ENCODE results near the gene KNOP1.
"Not testable (repeated sequence)": the region's sequence is repeated elsewhere in the genome, so short reads cannot be mapped to it uniquely, and the experiment has no call there.

KNOP1 gene

DNA sequence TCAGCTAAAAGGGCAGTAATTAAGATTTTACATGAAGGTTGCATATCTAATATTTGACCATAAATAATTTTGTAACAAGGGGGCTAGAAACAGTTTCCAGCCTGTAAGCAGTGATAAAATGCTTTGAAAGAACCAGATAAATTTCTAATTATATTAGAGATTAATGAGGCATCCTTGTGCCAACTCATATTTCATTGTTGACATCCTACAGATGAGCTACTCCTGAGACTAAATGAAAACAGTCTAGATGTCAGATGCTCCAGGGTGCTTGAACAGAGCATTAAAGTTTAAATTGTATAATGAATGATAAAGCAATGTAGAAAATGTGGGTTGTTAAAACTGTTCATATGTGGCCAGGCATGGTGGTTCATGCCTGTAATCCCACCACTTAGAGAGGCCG, 23.3 kb upstream of the KNOP1 start:
- DNase-seq (ENCODE audit: low read depth): no peak

DNA sequence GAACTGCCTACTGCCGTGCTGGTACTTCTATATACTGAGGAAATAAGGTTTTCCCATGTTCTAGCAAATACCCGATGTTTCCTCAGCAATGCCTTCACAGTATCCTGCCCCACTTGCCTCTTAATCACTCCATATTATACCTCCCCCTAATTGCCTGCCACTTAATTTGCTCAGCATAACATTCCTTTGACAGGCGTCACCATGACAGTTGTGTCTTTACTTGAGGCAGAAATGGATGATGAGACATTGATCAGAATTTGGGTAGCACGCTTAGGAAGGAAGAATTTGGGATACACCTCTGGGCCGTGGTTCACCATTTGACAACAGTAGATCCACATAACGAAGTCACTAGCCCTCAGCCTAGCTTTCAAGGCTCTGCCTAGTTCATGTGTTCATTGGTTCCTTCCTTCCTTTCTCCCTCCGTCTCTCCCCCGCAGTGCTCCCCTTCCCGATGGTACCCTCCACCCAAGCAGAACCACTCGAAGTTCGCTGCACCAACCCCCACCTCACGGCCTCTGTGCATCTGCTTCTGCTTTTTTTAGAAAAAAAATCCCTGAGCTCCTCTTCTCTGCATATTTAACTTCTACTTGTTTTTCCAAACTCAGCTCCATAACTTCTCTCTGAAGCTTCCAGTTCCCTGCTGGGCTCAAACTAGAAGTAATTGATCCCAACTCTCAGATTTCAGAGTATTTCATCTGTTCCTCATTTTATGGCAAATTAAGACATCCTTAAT, 19.4 kb upstream of the KNOP1 start:
- no peak for DNase-seq (ENCODE audit: low read depth)

DNA sequence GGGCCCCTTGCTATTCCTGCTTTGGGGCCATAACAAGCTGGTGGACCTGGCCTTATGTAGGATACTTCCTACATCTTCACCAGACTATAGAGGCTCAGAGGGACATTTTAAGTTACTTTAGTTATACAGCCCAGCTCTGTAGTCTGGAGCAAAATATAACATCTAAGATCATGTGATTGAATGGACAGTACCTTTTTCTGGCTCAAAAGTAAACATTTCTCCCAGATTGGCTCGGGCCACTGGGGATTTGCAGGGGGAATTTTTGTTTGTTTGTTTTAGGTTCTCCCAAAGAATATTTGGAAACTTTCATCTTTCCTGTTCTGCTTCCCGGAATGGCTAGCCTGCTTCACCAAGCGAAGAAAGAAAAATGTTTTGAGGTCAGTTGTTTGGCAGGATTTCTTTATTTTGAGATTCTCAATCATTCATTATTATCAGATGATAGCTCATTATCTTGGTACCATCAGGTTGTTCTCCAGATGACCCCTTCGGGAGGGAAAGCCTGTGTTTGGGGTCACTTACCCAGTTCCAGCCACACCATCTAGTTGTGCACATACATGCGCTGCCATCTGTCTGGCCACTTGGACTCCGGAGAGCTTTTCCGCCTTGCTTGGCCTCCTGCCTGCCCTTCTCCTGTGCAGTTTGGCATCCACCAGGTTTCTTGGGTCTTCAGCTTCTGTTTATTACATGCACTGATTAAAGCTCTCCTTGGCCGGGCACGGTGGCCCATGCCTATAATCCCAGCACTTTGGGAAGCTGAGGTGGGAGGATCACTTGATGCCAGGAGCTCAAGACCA, 17.2 kb upstream of the KNOP1 start:
- DNase-seq (ENCODE audit: low read depth): no peak

DNA sequence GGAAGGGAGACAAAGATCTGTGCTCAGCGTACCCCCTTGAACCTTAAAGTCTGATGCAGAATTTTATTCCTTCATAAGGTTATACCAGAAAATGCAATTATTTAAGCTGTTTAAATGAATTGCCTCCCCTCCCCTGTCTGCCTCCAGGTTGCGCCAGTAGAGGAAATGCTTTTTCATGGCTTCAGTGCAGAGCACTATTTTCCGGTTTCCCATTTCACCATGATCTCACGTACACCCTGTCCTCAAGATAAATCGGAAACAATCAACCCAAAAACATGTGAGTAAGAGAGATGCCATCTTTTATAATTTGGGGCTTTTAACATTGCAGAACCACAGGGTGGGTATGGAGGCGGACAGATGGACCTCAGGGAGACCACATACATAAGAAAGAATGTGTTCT, 15.5 kb upstream of the KNOP1 start:
- no peak for DNase-seq (ENCODE audit: low read depth)

DNA sequence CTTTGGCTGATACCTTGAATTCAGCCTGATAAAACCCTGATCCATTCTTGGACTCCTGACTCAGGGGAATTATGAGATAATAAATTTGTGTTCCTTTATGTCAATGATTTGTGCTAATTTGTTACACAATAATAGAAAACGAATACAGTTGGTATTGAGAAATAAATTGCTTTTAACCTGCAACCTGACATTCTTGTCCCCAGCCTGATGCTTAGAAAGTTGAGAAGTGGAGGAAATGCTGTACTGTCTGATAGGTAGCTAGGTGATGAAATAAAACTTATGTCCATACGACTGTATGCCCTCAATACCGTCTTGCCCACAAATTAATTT, 10.6 kb upstream of the KNOP1 start:
- no peak for DNase-seq (ENCODE audit: low read depth)

DNA sequence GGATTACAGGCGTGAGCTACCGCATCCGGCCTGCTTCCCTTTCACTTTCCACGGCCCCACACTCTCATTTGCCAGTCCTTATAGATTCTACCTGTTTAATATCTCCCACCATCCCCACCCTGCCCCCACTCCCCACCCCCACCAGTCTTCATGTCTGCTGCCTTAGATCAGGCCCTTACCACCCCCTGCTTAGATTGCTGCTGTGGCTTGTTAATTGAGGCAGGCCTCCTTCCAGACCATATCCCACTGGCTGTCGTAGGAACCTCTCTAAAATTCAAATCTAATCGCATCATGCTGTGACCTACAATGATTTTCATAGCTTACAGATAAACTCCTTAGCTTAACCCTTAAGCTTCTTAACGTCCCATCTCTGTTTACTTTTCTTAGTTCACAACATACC, 5.0 kb upstream of the KNOP1 start:
- DNase-seq (ENCODE audit: low read depth): no peak

DNA sequence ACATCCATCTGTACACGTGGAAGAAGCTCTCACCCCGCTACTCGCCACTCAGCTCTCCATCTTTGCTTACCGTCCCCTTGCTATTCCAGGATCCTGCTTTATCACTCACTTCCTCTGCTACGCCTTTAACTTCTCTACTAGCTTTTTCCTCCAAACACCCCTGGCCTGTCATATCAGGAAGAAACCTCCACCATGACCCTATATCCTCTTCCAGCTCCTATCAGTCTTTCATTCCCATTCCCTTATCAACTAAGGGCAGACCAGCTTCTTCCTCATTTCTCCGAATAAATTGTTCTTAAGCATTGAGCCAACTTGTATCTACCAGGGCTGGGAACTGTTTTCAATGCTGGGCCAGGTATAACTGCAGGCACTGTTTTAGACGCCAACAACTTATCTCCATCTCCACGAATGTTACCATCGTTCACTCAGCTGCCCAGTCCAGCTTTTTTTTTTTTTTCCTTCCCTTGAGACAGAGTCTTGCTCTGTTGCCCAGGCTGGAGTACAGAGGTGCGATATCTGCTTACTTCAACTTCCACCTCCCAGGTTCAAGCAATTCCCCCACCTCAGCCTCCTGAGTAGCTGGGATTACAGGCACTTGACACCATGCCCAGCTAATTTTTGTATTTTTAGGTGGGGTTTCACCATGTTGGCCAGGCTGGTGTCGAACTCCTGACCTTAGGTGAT, 4.4 kb upstream of the KNOP1 start:
- DNase-seq (ENCODE audit: low read depth): no peak

DNA sequence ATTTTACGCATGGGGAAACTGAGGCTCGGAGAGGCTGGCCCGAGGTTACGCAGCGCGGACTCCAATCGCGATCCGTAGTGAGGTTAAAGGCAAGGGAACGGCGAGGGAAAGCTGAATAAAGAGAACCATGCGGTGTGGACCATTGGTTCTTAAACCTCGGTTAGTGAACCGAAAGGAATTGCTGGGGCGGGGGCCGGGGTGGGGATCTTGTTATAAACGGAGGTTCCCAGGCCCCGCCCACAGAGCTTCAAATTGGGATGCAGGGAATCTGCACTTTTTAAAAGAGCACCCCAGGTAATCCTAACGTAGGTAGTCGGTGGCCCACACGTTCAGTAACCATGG, 568 bp upstream of the KNOP1 start:
- no peak for DNase-seq (ENCODE audit: low read depth)

DNA sequence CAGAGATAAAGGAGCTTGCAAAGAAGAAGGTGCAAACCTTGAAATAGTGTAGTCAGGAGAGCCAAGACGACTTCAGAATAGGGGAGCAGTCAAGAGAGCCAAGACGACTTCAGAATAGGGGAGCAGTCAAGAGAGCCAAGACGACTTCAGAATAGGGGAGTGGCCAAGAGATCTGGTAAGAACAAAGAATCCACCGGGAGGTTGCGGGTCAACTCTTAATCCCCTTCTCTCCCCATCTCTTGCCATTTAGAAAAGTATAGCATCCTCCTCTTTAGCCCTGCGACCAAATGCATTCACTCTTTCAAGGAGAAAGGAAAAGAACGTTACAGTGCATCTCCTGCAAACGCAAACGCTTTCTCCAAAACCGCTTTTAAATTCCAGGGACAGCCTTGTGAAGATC, 713 bp downstream of the KNOP1 start:
- DNase-seq (ENCODE audit: low read depth): no peak

DNA sequence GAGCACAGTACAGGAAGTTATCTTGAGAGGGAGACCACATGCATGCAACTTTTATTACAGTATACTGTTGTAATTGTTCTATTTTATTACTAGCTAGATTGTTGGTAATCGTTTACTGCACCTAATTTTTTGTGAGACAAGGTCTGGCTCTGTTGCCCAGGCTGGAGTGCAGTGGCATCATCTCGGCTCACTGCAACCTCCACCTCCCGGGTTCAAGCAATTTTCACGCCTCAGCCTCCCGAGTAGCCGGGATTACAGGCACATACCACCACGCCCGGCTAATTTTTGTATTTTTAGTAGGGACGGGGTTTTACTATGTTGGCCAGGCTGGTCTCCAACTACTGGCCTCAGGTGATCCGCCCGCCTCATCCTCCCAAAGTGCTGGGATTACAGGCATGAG, 1.3 kb downstream of the KNOP1 start:
- not testable (repeated sequence) for DNase-seq (ENCODE audit: low read depth)

DNA sequence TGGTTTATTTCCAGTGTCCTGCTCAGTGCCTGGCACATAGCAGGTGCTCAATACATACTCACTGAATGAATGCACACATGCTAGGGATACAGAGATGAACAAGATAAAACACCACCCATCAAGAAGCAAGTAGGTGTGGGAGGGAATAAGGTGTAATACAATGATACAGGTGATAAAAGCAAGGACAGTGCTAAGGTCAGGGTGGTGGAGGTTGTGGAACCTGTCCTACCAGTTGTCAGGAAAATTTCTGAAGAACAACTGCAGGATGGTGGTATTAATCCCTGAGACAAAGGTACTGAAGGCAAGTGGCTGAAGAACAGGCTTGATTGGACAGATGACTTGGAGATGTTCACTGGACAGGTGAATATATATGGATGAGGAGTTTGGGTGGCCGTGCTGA, 1.8 kb downstream of the KNOP1 start:
- no peak for DNase-seq (ENCODE audit: low read depth)

DNA sequence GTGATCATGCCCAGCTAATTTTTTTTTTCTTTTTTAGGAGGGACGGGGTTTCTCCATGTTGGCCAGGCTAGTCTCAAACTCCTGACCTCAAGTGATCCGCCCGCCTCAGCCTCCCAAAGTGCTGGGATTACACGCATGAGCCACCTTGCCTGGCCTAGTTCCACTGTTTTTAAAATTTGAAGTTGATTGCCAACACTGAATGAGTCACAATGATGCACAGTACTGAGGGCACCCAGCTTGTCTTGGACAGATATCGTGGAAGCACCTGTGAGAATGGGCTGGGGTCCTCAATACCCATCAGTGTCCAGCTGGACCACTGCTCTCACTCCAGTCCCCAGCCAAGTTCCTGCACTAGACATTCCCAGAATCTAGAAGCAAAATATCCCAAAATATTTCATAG, 2.5 kb downstream of the KNOP1 start:
- DNase-seq (ENCODE audit: low read depth): no peak

DNA sequence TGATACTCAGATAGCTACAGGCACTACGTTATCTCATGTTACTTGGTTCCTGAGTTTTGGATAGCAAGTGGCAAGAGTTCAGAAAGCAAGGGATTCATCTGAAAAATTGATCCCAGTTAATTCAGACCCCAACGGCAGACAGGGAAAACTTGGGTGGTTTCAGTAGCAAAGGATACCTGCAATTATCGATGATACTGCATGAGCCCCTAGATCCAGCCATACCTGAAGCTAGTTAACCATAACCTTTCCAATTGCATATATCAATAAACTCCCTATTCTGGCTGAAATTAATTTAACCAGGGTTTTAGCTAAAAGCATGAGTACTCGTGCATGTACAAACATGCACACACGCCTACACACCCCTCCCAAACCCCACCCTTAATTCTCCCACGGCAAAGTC, 4.3 kb downstream of the KNOP1 start:
- DNase-seq (ENCODE audit: low read depth): no peak

DNA sequence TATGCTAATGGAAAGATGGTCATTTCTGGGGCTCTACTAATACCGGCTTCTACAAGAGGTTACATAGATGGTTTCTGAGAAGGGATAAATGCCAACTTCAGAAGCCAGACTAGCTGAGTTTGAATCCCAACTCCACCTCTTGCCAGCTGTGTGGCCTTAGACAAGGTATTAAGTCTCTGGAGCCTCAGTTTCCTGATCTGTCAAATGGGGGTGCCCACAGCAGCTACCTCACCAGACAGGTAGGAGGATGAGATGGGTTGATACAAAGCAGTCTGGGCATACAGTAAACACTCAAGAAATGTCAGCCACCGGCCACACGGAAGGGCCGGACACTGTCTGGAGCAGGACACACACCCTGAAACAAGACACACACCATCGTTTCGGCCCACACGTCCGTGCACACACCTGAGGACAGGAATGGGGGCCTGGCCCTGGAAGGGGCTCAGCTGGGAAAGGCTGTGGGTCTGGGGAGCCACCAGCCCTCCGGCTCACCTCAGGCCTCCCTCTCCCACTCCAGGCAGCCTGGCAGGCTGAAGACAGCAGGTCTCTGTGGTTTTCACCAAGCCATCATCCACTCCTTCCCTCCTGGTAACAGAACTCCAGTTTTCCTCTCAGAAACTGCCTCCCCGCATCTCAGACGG, 5.5 kb downstream of the KNOP1 start:
- DNase-seq (ENCODE audit: low read depth): no peak

DNA sequence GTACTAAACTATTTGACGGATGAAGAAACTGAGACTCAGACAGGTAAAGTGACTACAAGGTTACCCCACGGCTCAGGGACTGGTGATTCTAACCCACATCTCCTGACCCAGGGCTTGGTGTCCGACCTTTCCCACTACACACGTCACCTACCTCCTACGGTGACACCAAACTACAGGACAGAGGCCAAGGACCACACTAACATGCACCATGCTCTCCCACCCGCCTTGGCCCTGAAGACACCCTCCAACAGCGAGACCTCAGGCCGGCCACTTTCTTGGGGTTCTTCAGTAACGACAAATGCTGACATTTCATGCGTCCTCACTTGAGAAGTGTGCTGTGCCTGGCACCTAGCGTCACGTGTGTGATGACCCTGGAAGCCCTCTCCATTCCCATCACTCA, 6.4 kb downstream of the KNOP1 start:
- DNase-seq (ENCODE audit: low read depth): no peak

DNA sequence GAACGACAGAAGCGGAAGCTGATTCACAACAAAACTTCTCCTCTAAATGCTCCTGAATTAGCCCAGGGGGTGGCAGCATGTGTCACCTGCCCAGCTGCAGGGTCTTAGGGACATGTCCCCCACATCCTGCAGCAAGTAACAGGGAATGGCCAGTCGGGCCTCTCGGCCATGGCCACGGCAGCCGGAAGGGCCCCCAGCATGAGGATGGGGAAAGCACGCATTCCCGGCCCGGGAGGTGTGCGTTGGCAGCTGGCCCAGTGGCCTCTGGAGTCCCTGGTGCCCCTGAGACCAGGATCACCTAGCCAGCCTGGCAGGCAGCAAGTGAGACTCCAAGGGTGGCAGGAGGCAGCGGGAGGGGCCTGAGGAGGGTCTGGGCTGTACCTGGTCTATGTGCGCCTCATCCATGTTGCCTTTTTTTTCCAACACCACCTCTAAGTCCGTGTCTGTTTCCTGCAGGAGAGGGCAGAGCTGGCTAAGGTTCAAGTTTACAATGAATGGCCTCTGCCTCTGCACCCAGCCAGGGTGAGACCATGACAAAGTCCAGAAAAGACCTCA, 7.0 kb downstream of the KNOP1 start:
- no peak for DNase-seq (ENCODE audit: low read depth)

DNA sequence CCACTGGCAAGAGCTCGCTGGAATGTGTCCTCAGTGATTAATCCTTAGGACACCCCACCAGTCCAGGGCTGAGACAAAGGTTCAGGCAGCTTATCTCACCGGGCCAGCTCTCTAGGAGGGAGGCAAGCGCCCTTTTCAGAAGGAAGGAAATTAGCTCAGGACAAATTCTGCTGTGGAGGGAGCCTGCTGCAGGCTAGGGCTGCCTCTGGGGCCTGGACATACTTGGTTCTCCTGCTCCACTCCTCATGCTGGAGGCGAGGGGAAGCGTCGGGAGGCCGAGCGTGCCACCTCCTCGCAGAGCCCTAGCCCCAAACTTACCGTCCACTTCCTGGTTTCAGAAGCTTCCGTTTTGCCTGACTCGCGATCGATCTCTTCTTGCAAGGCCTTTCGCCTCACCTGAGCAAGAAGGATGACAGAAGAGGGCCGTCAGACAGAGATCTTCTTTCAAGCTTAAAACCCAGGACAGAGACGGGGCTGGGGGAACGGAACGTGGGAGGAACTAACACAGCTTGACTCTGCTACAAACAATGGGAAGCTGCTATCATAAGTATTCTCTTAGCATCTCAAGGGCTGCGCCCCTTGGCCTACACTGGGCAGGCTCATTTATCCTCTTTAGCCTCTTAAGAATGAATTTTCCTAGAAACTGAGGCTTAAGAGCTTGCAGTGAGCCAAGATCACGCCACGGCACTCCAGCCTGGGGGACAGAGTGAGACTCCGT, 7.7 kb downstream of the KNOP1 start:
- no peak for DNase-seq (ENCODE audit: low read depth)

DNA sequence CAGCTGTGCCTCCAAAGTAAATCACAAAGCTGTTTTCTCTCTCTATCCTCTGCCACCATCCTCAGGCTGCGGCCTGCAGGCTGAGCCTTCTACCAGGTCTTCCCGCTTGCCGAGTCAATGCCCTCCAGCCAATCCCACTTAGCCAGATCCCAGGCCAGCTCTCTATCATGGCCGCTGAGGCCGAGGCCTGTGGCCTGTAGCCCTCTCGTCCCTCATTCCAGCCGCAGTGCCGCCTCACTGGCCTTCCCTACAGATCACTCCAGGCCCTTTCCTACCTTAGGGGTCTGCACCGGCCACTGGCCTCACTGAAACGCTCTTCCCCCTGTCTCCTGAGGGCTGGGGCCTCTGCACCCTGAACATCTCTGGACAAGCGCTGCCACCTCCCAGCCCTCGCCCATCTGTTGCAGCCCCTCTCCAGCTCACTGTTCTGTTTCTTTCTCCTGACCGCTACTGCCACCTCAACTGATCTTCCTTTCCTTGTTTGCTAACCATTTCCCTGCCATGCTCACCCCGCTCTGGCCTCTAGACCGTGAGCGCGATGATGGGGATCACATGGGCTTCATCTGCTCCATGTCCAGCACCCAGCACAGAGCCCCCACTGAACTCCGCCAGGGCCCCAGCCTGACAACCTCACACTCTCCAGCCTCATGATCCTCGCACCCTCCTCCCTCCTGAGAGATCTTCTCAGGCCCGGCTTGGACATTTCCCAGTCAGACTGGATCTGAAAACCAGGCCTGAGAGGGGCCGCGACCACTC, 8.5 kb downstream of the KNOP1 start:
- DNase-seq (ENCODE audit: low read depth): no peak

DNA sequence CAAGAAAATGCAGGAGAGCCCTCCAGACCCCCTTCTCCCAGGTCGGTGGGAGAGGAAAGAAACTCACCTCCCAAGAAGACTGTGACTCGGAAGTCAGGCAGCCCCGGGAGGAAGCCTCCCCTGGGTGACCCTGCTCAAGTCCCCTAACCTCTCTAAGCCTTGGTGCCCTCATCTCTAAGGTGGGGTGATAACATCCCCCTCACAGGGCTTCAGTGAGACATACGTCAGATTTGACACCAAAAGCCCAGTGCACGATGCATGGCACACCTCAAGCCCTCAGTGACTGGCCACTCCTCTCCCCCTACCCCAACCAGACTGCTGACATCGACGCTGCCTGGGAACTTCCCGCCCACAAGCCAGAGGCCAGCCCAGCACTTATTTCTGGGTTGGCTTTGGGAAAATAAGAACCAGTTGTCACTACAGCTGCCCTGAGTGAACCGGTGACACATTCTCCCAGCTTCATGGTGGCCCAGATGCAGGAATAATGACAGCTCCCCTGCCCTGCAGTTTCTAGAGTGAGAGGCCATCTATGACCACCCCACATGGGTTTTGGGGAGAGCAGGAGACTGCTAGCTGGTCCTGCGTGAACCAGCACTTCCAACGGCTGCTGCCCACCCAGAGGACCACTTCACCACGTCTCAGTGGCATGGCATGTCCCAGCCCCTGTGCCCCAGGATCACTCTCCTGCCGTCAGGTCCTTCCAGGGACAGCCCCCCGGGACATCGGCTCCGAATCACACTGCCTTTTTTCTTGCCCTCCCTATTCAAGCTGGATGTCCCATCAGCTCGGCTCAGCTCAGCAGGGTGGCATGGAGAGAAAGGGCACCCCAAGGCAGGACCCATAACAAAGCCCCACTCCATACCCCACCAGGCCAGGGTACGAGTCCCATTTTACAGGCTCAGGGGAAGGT, 9.5 kb downstream of the KNOP1 start:
- no peak for DNase-seq (ENCODE audit: low read depth)
